GM19467 (cell line): ENCODE data around the gene LHFPL5.

Experiments used
- ATAC-seq: cut with Tn5 transposase; IDR thresholded peaks from one replicate; pipeline ENCODE4 v1.9.1; 2021; ENCODE audit warnings: mild to moderate bottlenecking, moderate library complexity; ENCODE audit not compliant: unreplicated experiment

Gene LHFPL5

GRCh38 chr6:35850208-35850607 is 45.1 kb downstream of the LHFPL5 start:
- no peak for ATAC-seq

- no peak for ATAC-seq
Observed at GRCh38 chr6:35852994-35853393, 47.8 kb downstream of the LHFPL5 start.

GRCh38 chr6:35856250-35856649 is 51.1 kb downstream of the LHFPL5 start:
- ATAC-seq: no peak

GRCh38 chr6:35857853-35858252 is 52.7 kb downstream of the LHFPL5 start:
- ATAC-seq: no peak

- ATAC-seq: no peak
Observed at GRCh38 chr6:35859367-35859766, 54.2 kb downstream of the LHFPL5 start.
